ENCODE results near the gene SSTR3.

- TF ChIP-seq, protein P1, sequence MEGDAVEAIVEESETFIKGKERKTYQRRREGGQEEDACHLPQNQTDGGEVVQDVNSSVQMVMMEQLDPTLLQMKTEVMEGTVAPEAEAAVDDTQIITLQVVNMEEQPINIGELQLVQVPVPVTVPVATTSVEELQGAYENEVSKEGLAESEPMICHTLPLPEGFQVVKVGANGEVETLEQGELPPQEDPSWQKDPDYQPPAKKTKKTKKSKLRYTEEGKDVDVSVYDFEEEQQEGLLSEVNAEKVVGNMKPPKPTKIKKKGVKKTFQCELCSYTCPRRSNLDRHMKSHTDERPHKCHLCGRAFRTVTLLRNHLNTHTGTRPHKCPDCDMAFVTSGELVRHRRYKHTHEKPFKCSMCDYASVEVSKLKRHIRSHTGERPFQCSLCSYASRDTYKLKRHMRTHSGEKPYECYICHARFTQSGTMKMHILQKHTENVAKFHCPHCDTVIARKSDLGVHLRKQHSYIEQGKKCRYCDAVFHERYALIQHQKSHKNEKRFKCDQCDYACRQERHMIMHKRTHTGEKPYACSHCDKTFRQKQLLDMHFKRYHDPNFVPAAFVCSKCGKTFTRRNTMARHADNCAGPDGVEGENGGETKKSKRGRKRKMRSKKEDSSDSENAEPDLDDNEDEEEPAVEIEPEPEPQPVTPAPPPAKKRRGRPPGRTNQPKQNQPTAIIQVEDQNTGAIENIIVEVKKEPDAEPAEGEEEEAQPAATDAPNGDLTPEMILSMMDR (IDR thresholded peaks at IDR 0.05), result no peak
- TF ChIP-seq POLR2A (IDR thresholded peaks at IDR 0.05) (no peak), EP300 (IDR thresholded peaks at IDR 0.05) (no peak)
These were observed 25.9 kb downstream of the SSTR3 start for GRCh38 chr22:37186228-37186996.

Data from ovary (tissue), 3 donors.